Stomach (tissue), 9 donors: Measurements from ENCODE around the gene HELZ2. TPM values are rescaled to one million over a fixed set of nuclear protein-coding genes. Genes with fewer than 3 reads are reported as not detected.
"Not testable (repeated sequence)": the region's sequence is repeated elsewhere in the genome, so short reads cannot be mapped to it uniquely, and the experiment has no call there.

Experiments
- DNase-seq, 2 donors: peaks; one replicate each; pipeline versions ENCODE4 v3.0.0 to v3.0.0-alpha.2; 2013 to 2019
- H3K27ac ChIP-seq, 5 donors: fragments of 200-600 bp in 4 of 5; sonication (generic) in 4 of 5; one replicate each; pipeline ENCODE4 v1.5.1; 2013 to 2019; ENCODE audit warnings: mild to moderate bottlenecking in 1 of 5, moderate library complexity in 1 of 5
- H3K27me3 ChIP-seq, 3 donors: fragments of 200-600 bp; sonication (generic); one replicate each; pipeline ENCODE4 v1.5.1; 2017 to 2019; ENCODE audit warnings: mixed run types in 1 of 3
- H3K36me3 ChIP-seq, 4 donors: fragments of 200-600 bp; sonication (generic); 1 replicate in 3 of 4; 2 replicates in 1 of 4; pipeline ENCODE4 v1.5.1; 2016 to 2019
- H3K4me1 ChIP-seq, 4 donors: fragments of 200-600 bp; sonication (generic); one replicate each; pipeline ENCODE4 v1.5.1; 2016 to 2019
- H3K4me3 ChIP-seq, 4 donors: fragments of 200-600 bp; sonication (generic) in 3 of 4; one replicate each; pipeline ENCODE4 v1.5.1; 2016 to 2019; ENCODE audit warnings: mild to moderate bottlenecking in 1 of 4
- H3K9me3 ChIP-seq, 4 donors: fragments of 200-600 bp; sonication (generic); one replicate each; pipeline ENCODE4 v1.5.1; 2016 to 2019
- CTCF ChIP-seq, 7 experiments: fragments of 450-650 bp in 4 of 7; fragments of 200-600 bp in 3 of 7; sonication (generic) in 3 of 7; IDR thresholded peaks; one replicate each; pipeline ENCODE4 v1.5.1; 2016 to 2019; ENCODE audit warnings: antibody characterized with exemption in 7 of 7, control low read depth in 2 of 7, mild to moderate bottlenecking in 1 of 7
- EP300 ChIP-seq: sonication (generic); formaldehyde crosslinking; IDR thresholded peaks from one replicate; pipeline ENCODE4 v1.6.1; 2017; ENCODE audit warnings: antibody characterized with exemption
- POLR2A ChIP-seq, 4 donors: fragments of 450-650 bp; IDR thresholded peaks; one replicate each; pipeline ENCODE4 v1.6.1; 2016; ENCODE audit warnings: antibody characterized with exemption in 4 of 4, control low read depth in 2 of 4, mild to moderate bottlenecking in 1 of 4, moderate library complexity in 1 of 4
- POLR2AphosphoS5 ChIP-seq, 3 donors: sonication (generic); formaldehyde crosslinking; IDR thresholded peaks; one replicate each; pipeline ENCODE4 v1.6.1; 2016; ENCODE audit warnings: antibody characterized with exemption in 3 of 3
- WGBS, 5 donors: extraction: QIAGEN DNeasy Blood & Tissue Kit in 3 of 5; methylation state at CpG; one replicate each; pipeline versions ENCODE4 v1.1.5 to v1.1.7; 2013 to 2018; 5-methylcytosine and 5-hydroxymethylcytosine counted together
- intact Hi-C: fragments of 100-400 bp; cut with DNase I; formaldehyde crosslinking; loops from one replicate; pipeline ENCODE4 v1.15.1; 2023; ENCODE audit warnings: low total_unique reads
- polyA plus RNA-seq, 3 donors: library from polyadenylated mRNA; stranded (reverse); fragments of 200-250 nt; gene quantifications; one replicate each; pipeline ENCODE4 v1.2.3, GENCODE V29; 2013
- total RNA-seq, 5 donors: library from RNA; depleted of rRNA; stranded (reverse); fragments of >200 nt; gene quantifications; one replicate each; pipeline versions ENCODE4 v1.1.0 to v1.2.3, GENCODE V29; 2014 to 2016
- donor health status: healthy with polysubstance abuse.
- donor health status: Bipolar disorder and iron deficiency.
- donor health status: healthy.

HELZ2 gene
- total and polyA plus RNA-seq, 8 donors, result 4.4 to 95.5 (median 30.1) TPM

- no peak overlapping the region for H3K4me3 ChIP-seq
- no peaks in the 10 kb centered on the region for H3K9me3 ChIP-seq
- no peak for TF ChIP-seq POLR2AphosphoS5 (IDR thresholded peaks at IDR 0.05)
- no peak for TF ChIP-seq POLR2A (IDR thresholded peaks at IDR 0.05)
- TF ChIP-seq CTCF (IDR thresholded peaks at IDR 0.05), result no peak
- no peak for TF ChIP-seq EP300
- no peak for DNase-seq
- WGBS, 5 donors, result 89 to 97% (median 93%) methylated on average over 39 to 41 of the region's 41 CpGs
- H3K4me1 ChIP-seq, result no peaks in the 10 kb centered on the region
- peaks cover 0 to 59% (median 58%) of the 10 kb centered on the region in 4 donors for H3K36me3 ChIP-seq
- intact Hi-C loops, result no loop called here
- no peaks in the 10 kb centered on the region for H3K27me3 ChIP-seq
- no peak overlapping the region for H3K27ac ChIP-seq
These were observed 43.2 kb upstream of the HELZ2 start for GRCh38 chr20:63617092-63617875.

GRCh38 chr20:63613863-63614594, 40.0 kb upstream of the HELZ2 start:
- peaks cover 0 to 70% (median 55%) of the 10 kb centered on the region in 4 donors for H3K36me3 ChIP-seq

GRCh38 chr20:63612276-63612931, 38.4 kb upstream of the HELZ2 start:
- 70 to 87% (median 84%) methylated on average over 19 to 20 of the region's 20 CpGs for WGBS, 5 donors
- Histone ChIP-seq H3K27me3 (no peaks in the 10 kb centered on the region), H3K27ac (no peak overlapping the region), H3K9me3 (no peaks in the 10 kb centered on the region), H3K4me3 (no peak overlapping the region), H3K36me3 (peaks cover 0 to 54% (median 39%) of the 10 kb centered on the region in 4 donors), H3K4me1 (no peaks in the 10 kb centered on the region)
- intact Hi-C loops, result no loop called here
- DNase-seq, result no peak
- TF ChIP-seq POLR2A (IDR thresholded peaks at IDR 0.05) (no peak), POLR2AphosphoS5 (IDR thresholded peaks at IDR 0.05) (no peak), CTCF (IDR thresholded peaks at IDR 0.05) (no peak), EP300 (no peak)

More at GRCh38 chr20:63613863-63614594, 40.0 kb upstream of the HELZ2 start:
- 83 to 96% (median 91%) methylated on average over 9 to 18 of the region's 18 CpGs for WGBS, 5 donors
- H3K27me3 ChIP-seq, H3K9me3 ChIP-seq, H3K4me3 ChIP-seq, H3K4me1 ChIP-seq, intact Hi-C loops, H3K27ac ChIP-seq, DNase-seq: not testable (repeated sequence)
- TF ChIP-seq CTCF (IDR thresholded peaks at IDR 0.05), result peak in 3 of 7 experiments; percentile 13 to 27 (median 18)

GRCh38 chr20:63611646-63612045, 37.6 kb upstream of the HELZ2 start:
- no peak for DNase-seq
- no peak for TF ChIP-seq EP300
- no peak for TF ChIP-seq CTCF (IDR thresholded peaks at IDR 0.05)
- TF ChIP-seq POLR2A (IDR thresholded peaks at IDR 0.05), result no peak
- TF ChIP-seq POLR2AphosphoS5 (IDR thresholded peaks at IDR 0.05), result no peak
- peaks cover 0 to 47% (median 31%) of the 10 kb centered on the region in 4 donors for H3K36me3 ChIP-seq

More at GRCh38 chr20:63611646-63612045, 37.6 kb upstream of the HELZ2 start:
- no peaks in the 10 kb centered on the region for H3K4me1 ChIP-seq
- WGBS, 5 donors, result 90 to 96% (median 96%) methylated on average over 10 of the region's 10 CpGs
- intact Hi-C loops, result no loop called here
- no peak overlapping the region for H3K4me3 ChIP-seq
- no peaks in the 10 kb centered on the region for H3K27me3 ChIP-seq
- H3K27ac ChIP-seq, result no peak overlapping the region
- no peaks in the 10 kb centered on the region for H3K9me3 ChIP-seq
